Panc1 (cell line): ENCODE data around the gene STMP1. TPM values are rescaled to one million over a fixed set of nuclear protein-coding genes. Genes with fewer than 3 reads are reported as not detected.
A peak's percentile ranks its signal among the peaks of the same experiment; 100 is the strongest.

Source experiments
- ATAC-seq: fragments of 200-7000 bp; cut with Tn5 transposase; 2 replicates; pipeline ENCODE4 v1.9.1; 2020; ENCODE audit warnings: mild to moderate bottlenecking, moderate library complexity
- BruUV-seq: library from RNA; stranded (reverse); fragments of 400-500 nt; replicated peaks from 2 replicates; lab custom pipeline; 2021; lab: Mats Ljungman, UMichigan
- CTCF ChIA-PET: fragments of 300-600 bp; sonication (Branson Sonifier 250); formaldehyde crosslinking; loops from one replicate; lab custom pipeline; 2022; ENCODE audit warnings: antibody characterized with exemption; lab: Charles Lee
- POLR2A ChIA-PET: fragments of 300-600 bp; sonication (Branson Sonifier 250); formaldehyde crosslinking; loops from one replicate; lab custom pipeline; 2022; ENCODE audit warnings: antibody characterized with exemption; lab: Charles Lee
- DNase-seq: peaks from one replicate; pipeline ENCODE4 v3.0.0-alpha.2; 2010; ENCODE audit warnings: low read depth, low spot score
- H3K27ac ChIP-seq: 2 replicates; pipeline ENCODE4 v1.5.1; 2011; ENCODE audit warnings: mild to moderate bottlenecking, low read length, inconsistent platforms
- H3K27me3 ChIP-seq: fragments of 200-500 bp; sonication (Bioruptor generic); 2 replicates; pipeline ENCODE4 v1.6.0; 2014; ENCODE audit warnings: low read length, inconsistent platforms; ENCODE audit not compliant: control insufficient read depth, insufficient read depth
- H3K36me3 ChIP-seq: fragments of 200-500 bp; sonication (Bioruptor generic); 2 replicates; pipeline ENCODE4 v1.5.1; 2014; ENCODE audit warnings: inconsistent platforms, mild to moderate bottlenecking, low read length, moderate library complexity; ENCODE audit not compliant: control insufficient read depth, insufficient read depth
- H3K4me1 ChIP-seq: 2 replicates; pipeline ENCODE4 v1.5.1; 2011; ENCODE audit warnings: inconsistent platforms, mild to moderate bottlenecking, low read length, moderate library complexity; ENCODE audit not compliant: control insufficient read depth, insufficient read depth
- H3K4me3 ChIP-seq, 2 experiments: 2 replicates each; pipeline ENCODE4 v1.5.1; 2011 to 2012; ENCODE audit warnings: low read depth in 2 of 2, low read length in 2 of 2, mild to moderate bottlenecking in 2 of 2, inconsistent platforms in 1 of 2, moderate library complexity in 1 of 2
- H3K9me3 ChIP-seq: fragments of 200-500 bp; sonication (Bioruptor generic); 2 replicates; pipeline ENCODE4 v1.5.1; 2014; ENCODE audit warnings: low read depth, mild to moderate bottlenecking, inconsistent platforms, low read length, moderate library complexity; ENCODE audit not compliant: control insufficient read depth, insufficient read depth
- CTCF ChIP-seq: fragments of 450-650 bp; IDR thresholded peaks from 2 replicates; pipeline ENCODE4 v1.5.1; 2017; ENCODE audit warnings: mild to moderate bottlenecking
- POLR2AphosphoS5 ChIP-seq: IDR thresholded peaks from 2 replicates; pipeline ENCODE4 v1.6.1; 2012; ENCODE audit warnings: mild to moderate bottlenecking, low read depth, low read length, moderate library complexity
- REST ChIP-seq, 2 experiments: IDR thresholded peaks; 2 replicates each; pipeline ENCODE4 v1.6.1; 2011 to 2012; ENCODE audit warnings: low read depth in 2 of 2, control low read depth in 1 of 2, low read length in 1 of 2, mild to moderate bottlenecking in 1 of 2, moderate library complexity in 1 of 2; ENCODE audit not compliant: insufficient read depth in 1 of 2
- SIN3A ChIP-seq: IDR thresholded peaks from 2 replicates; pipeline ENCODE4 v1.6.1; 2012; ENCODE audit warnings: low read depth, mild to moderate bottlenecking, low read length, moderate library complexity, borderline replicate concordance; ENCODE audit not compliant: insufficient read depth
- TCF7L2 ChIP-seq: IDR thresholded peaks from 2 replicates; pipeline ENCODE4 v1.6.1; 2011; ENCODE audit warnings: mild to moderate bottlenecking, low read depth, low read length, inconsistent platforms
- in situ Hi-C: cut with HindIII; loops from 2 replicates; pipeline ENCODE4 v1.10.0; 2016; ENCODE audit warnings: low sequenced_read_pairs, low pct_unique_long_range_greater_than_20kb
- intact Hi-C: fragments of 100-400 bp; cut with micrococcal nuclease; formaldehyde crosslinking; loops from one replicate; pipeline ENCODE4 v1.10.0; 2022; ENCODE audit not compliant: unreplicated experiment
- total RNA-seq: library from RNA; stranded (reverse); gene quantifications from one replicate; pipeline ENCODE4 v1.2.1, GENCODE V29; 2021; ENCODE audit not compliant: unreplicated experiment

The STMP1 gene
- total RNA-seq, 1 experiment from 2014 or later, result 29.5 TPM

- no peak overlapping the region for H3K27ac ChIP-seq
- intact Hi-C loops (loop anchor here (2.0 to 5.0 kb wide), 2 partner anchors 125 to 336 kb away; no protein-coding TSS in a partner anchor), in situ Hi-C loops (no loop called here)
- H3K36me3 ChIP-seq, result peaks cover 8% of the 10 kb centered on the region
- TF ChIP-seq TCF7L2 (no peak), REST (IDR thresholded peaks at IDR 0.05; ENCODE audit: insufficient read depth in 1 of 2, low read depth in 2 of 2, low read length in 1 of 2) (no peak), CTCF (peak; percentile 80), POLR2AphosphoS5 (no peak)
- DNase-seq (no peak), ATAC-seq (peak; percentile 90)
- POLR2A ChIA-PET, result no interaction called here
- H3K4me3 ChIP-seq, result no peak overlapping the region
- H3K9me3 ChIP-seq, result no peaks in the 10 kb centered on the region
- CTCF ChIA-PET, result interaction anchor here (0.9 to 1.3 kb wide), 2 partner anchors 125 to 399 kb away, joined by 3 to 7 read pairs; no protein-coding TSS in a partner anchor
- H3K27me3 ChIP-seq, result no peaks in the 10 kb centered on the region
- no TSS peak for BruUV-seq
- peaks cover 3% of the 10 kb centered on the region; the same call in 1 of the 2 replicates for H3K4me1 ChIP-seq
Observed at GRCh38 chr7:135672560-135673359, 10.4 kb downstream of the STMP1 start.

- DNase-seq (no peak), ATAC-seq (no peak)
- Histone ChIP-seq H3K36me3 (peaks cover 8% of the 10 kb centered on the region), H3K27me3 (no peaks in the 10 kb centered on the region), H3K9me3 (no peaks in the 10 kb centered on the region), H3K4me1 (peaks cover 3% of the 10 kb centered on the region; the same call in 1 of the 2 replicates), H3K27ac (no peak overlapping the region), H3K4me3 (no peak overlapping the region)
- TF ChIP-seq TCF7L2, result no peak
- no peak for TF ChIP-seq POLR2AphosphoS5
- TF ChIP-seq SIN3A, result no peak
- no peak for TF ChIP-seq CTCF
- no peak for TF ChIP-seq REST (IDR thresholded peaks at IDR 0.05; ENCODE audit: insufficient read depth in 1 of 2, low read depth in 2 of 2, low read length in 1 of 2)
- CTCF ChIA-PET, result interaction anchor here (0.6 to 0.9 kb wide), 2 partner anchors 122 to 124 kb away, joined by 3 to 7 read pairs; no protein-coding TSS in a partner anchor
- in situ Hi-C loops, result no loop called here
- intact Hi-C loops, result loop anchor here (2.0 to 5.0 kb wide), 2 partner anchors 124 to 335 kb away; no protein-coding TSS in a partner anchor
- POLR2A ChIA-PET, result no interaction called here
- BruUV-seq, result no TSS peak
Observed at GRCh38 chr7:135673360-135673706, 11.0 kb downstream of the STMP1 start.
